ENCODE data around the gene SPOCK1. TPM values are rescaled to one million over a fixed set of nuclear protein-coding genes. Genes with fewer than 3 reads are reported as not detected.

The SPOCK1 gene
- total and polyA plus RNA-seq, 2 experiments from 2014 or later = 8.2 to 10.5 TPM

- no peak for TF ChIP-seq ZNF462 (CRISPR knock-in tag; IDR thresholded peaks at IDR 0.05)
- no peak for TF ChIP-seq EZH2 (IDR thresholded peaks at IDR 0.05; ENCODE audit: low read depth, unreplicated experiment)
- no peak for TF ChIP-seq CREB1 (CRISPR knock-in tag; IDR thresholded peaks at IDR 0.05; ENCODE audit: low read depth)
- no peak for TF ChIP-seq ETS1 (IDR thresholded peaks at IDR 0.05)
- TF ChIP-seq STAT1 (IDR thresholded peaks at IDR 0.05; ENCODE audit: unreplicated experiment) = no peak
These were observed 459.1 kb downstream of the SPOCK1 start (continued) for GRCh38 chr5:137040024-137040423.

- peaks cover 31% of the 10 kb centered on the region for H3K4me1 ChIP-seq (ENCODE audit: insufficient read depth)
- H3K9me3 Mint-ChIP-seq = peaks cover 7% of the 10 kb centered on the region; the same call in 2 of the 3 replicates
- H3K4me1 Mint-ChIP-seq = peaks cover 53% of the 10 kb centered on the region
- H3K4me2 ChIP-seq = no peak overlapping the region
- DNase-seq (ENCODE audit: low spot score) (peak; percentile 28), ATAC-seq (peak; percentile 48)
- H3K4me3 ChIP-seq = no peak overlapping the region
- H3K4me3 Mint-ChIP-seq = no peak overlapping the region
- H2AFZ ChIP-seq = no peak overlapping the region
- no peaks in the 10 kb centered on the region for H3F3A ChIP-seq (replicated peaks; ENCODE audit: low read depth)
- no peak overlapping the region for H3K27ac ChIP-seq (ENCODE audit: low read depth)
- H3K79me2 ChIP-seq (replicated peaks; ENCODE audit: insufficient read depth) = no peaks in the 10 kb centered on the region
- TF ChIP-seq NANOG (IDR thresholded peaks at IDR 0.05; ENCODE audit: borderline replicate concordance) = no peak
- peak; percentile 42 to 57 for TF ChIP-seq CTCF (conservative IDR thresholded peaks at IDR 0.05; ENCODE audit: low read depth in 2 of 2)
- no peaks in the 10 kb centered on the region for H4K20me1 ChIP-seq (replicated peaks; ENCODE audit: insufficient read depth)
- H3K36me3 ChIP-seq (ENCODE audit: insufficient read depth) = peaks cover 3% of the 10 kb centered on the region; the same call in 1 of the 2 replicates
- peaks cover 10% of the 10 kb centered on the region; the same call in 1 of the 2 replicates for H3K9me2 ChIP-seq (ENCODE audit: insufficient read depth)
- H3K27me3 Mint-ChIP-seq (ENCODE audit: insufficient read depth, low read depth, poor library complexity) = peaks cover 4% of the 10 kb centered on the region
- no peaks in the 10 kb centered on the region for H3K27me3 ChIP-seq (ENCODE audit: insufficient read depth)
- peaks cover 3% of the 10 kb centered on the region; the same call in 2 of the 3 replicates for H3K36me3 Mint-ChIP-seq (ENCODE audit: low read depth)
- H3K27ac Mint-ChIP-seq = no peak overlapping the region; the same call in 1 of the 2 replicates
These were observed 461.3 kb downstream of the SPOCK1 start for GRCh38 chr5:137037848-137038247.

All from GM23338 (cell line).